K562 (cell line): Measurements from ENCODE around the gene ZNF2. TPM values are rescaled to one million over a fixed set of nuclear protein-coding genes. Genes with fewer than 3 reads are reported as not detected.

Experiments
- ATAC-seq: fragments of 200-7000 bp; cut with Tn5 transposase; 3 replicates; pipeline ENCODE4 v1.9.1; 2020; ENCODE audit warnings: moderate library complexity
- BruUV-seq: library from RNA; stranded (reverse); fragments of 400-500 nt; replicated peaks from 2 replicates; lab custom pipeline; 2021; lab: Mats Ljungman, UMichigan
- CTCF ChIA-PET: fragments of 300-600 bp; formaldehyde crosslinking; extraction: SDS; loops from one replicate; lab custom pipeline; 2021; ENCODE audit warnings: low intra/inter-chr PET ratio; lab: Yijun Ruan, JAX
- POLR2A ChIA-PET: fragments of 300-600, 350-650 bp; sonication (Branson Sonifier 250); formaldehyde crosslinking; extraction: SDS; loops from one replicate; lab custom pipeline; 2021; ENCODE audit warnings: antibody characterized with exemption, inconsistent platforms; lab: Yijun Ruan, JAX
- DNase-seq, 4 experiments: peaks; one replicate each; pipeline versions ENCODE4 v3.0.0 to v3.0.0-alpha.2; 2011 to 2018; ENCODE audit warnings: low spot score in 3 of 4, mixed read lengths in 3 of 4; ENCODE audit errors: extremely low read depth in 1 of 4
- FAIRE-seq: peaks from 2 replicates; lab custom pipeline; 2011; peaks lifted over from hg19 to GRCh38; lab: Jason Lieb, UNC
- H2AFZ ChIP-seq: 2 replicates; pipeline ENCODE4 v1.6.0; 2011; ENCODE audit warnings: low read depth, low read length, control low read depth, inconsistent platforms
- H3K27ac ChIP-seq: fragments of 200-600 bp; 3 replicates; pipeline ENCODE4 v1.8.0; 2011; ENCODE audit warnings: low read depth, mild to moderate bottlenecking, control low read depth, inconsistent platforms, low read length, moderate library complexity, mixed read lengths; ENCODE audit errors: extremely low read depth
- H3K27me3 ChIP-seq, 2 experiments: fragments of 300-600 bp in 1 of 2; 2 replicates in 1 of 2; 3 replicates in 1 of 2; pipeline versions ENCODE4 v1.6.0 to v1.8.0; 2011; ENCODE audit warnings: inconsistent platforms in 2 of 2, low read length in 2 of 2, mild to moderate bottlenecking in 1 of 2, mixed read lengths in 1 of 2, moderate library complexity in 1 of 2; ENCODE audit not compliant: control insufficient read depth in 2 of 2, insufficient read depth in 2 of 2
- H3K36me3 ChIP-seq: fragments of 300-600 bp; 3 replicates; pipeline ENCODE4 v1.8.0; 2011; ENCODE audit warnings: mild to moderate bottlenecking, low read length, inconsistent platforms; ENCODE audit not compliant: control insufficient read depth, insufficient read depth
- H3K4me1 ChIP-seq, 2 experiments: fragments of 200-600 bp in 1 of 2; replicated peaks in 1 of 2; 2 replicates in 1 of 2; 3 replicates in 1 of 2; pipeline versions ENCODE4 v1.5.1 to v1.8.0; 2011; ENCODE audit warnings: inconsistent platforms in 2 of 2, low read length in 2 of 2, mild to moderate bottlenecking in 1 of 2, mixed read lengths in 1 of 2, moderate library complexity in 1 of 2; ENCODE audit not compliant: control insufficient read depth in 2 of 2, insufficient read depth in 2 of 2
- H3K4me2 ChIP-seq: 2 replicates; pipeline ENCODE4 v1.6.1; 2011; ENCODE audit warnings: low read length, control low read depth, inconsistent platforms, mixed read lengths; ENCODE audit not compliant: insufficient read depth
- H3K4me3 ChIP-seq: fragments of 200-600 bp; sonication (generic), shearing (Covaris generic); 2 replicates; pipeline ENCODE4 v1.5.1; 2016; ENCODE audit warnings: control low read depth, inconsistent platforms
- H3K79me2 ChIP-seq: fragments of 200-600 bp; 3 replicates; pipeline ENCODE4 v1.8.0; 2011; ENCODE audit warnings: low read length, inconsistent platforms; ENCODE audit not compliant: control insufficient read depth, insufficient read depth
- H3K9ac ChIP-seq, 2 experiments: 2 replicates each; pipeline versions ENCODE4 v1.6.0 to v1.6.1; 2011; ENCODE audit warnings: low read depth in 2 of 2, low read length in 2 of 2, control low read depth in 1 of 2, inconsistent platforms in 1 of 2, mild to moderate bottlenecking in 1 of 2, mixed read lengths in 1 of 2; ENCODE audit not compliant: insufficient read depth in 1 of 2
- H3K9me1 ChIP-seq: one replicate; pipeline ENCODE4 v1.6.0; 2011; ENCODE audit warnings: inconsistent platforms, mild to moderate bottlenecking, low read length, moderate library complexity; ENCODE audit not compliant: control insufficient read depth, insufficient read depth
- H3K9me3 ChIP-seq: replicated peaks from 2 replicates; pipeline ENCODE4 v1.5.1; 2011; ENCODE audit warnings: low read depth, low read length, inconsistent platforms; ENCODE audit not compliant: control insufficient read depth, insufficient read depth
- H4K20me1 ChIP-seq: replicated peaks from 2 replicates; pipeline ENCODE4 v1.6.1; 2011; ENCODE audit warnings: low read length, inconsistent platforms, mixed read lengths; ENCODE audit not compliant: control insufficient read depth, insufficient read depth
- EZH2 ChIP-seq: IDR thresholded peaks from 2 replicates; pipeline ENCODE4 v1.6.1; 2012; ENCODE audit warnings: low read depth, mild to moderate bottlenecking, inconsistent platforms, low read length, borderline replicate concordance
- ILK ChIP-seq: fragments of 450-650 bp; IDR thresholded peaks from 2 replicates; pipeline ENCODE4 v1.6.1; 2016; ENCODE audit warnings: missing genetic modification characterization, low read depth, mild to moderate bottlenecking, missing compliant biosample characterization, moderate library complexity, borderline replicate concordance
- KDM4B ChIP-seq, 2 experiments: fragments of 450-650 bp in 1 of 2; sonication (generic) in 1 of 2; IDR thresholded peaks; 2 replicates each; pipeline ENCODE4 v1.6.1; 2016 to 2017; ENCODE audit warnings: borderline replicate concordance in 2 of 2, antibody characterized with exemption in 1 of 2, low read depth in 1 of 2, mild to moderate bottlenecking in 1 of 2
- MCM3 ChIP-seq: fragments of 450-650 bp; IDR thresholded peaks from 2 replicates; pipeline ENCODE4 v1.6.1; 2016
- ZBTB9 ChIP-seq: fragments of 450-650 bp; formaldehyde crosslinking; IDR thresholded peaks from 2 replicates; pipeline ENCODE4 v1.4.0; 2020; ENCODE audit warnings: mild to moderate bottlenecking, moderate library complexity
- WGBS: fragments of 100-300 bp; shearing (Covaris generic); methylation state at CpG from one replicate; pipeline ENCODE4 v1.1.6; 2016; ENCODE audit warnings: low coverage, mixed read lengths; ENCODE audit not compliant: insufficient coverage; ENCODE audit errors: missing lambda C conversion rate; 5-methylcytosine and 5-hydroxymethylcytosine counted together
- in situ Hi-C: fragments of 300-500 bp; cut with MboI; formaldehyde crosslinking; loops from 4 replicates; pipeline ENCODE4 v1.15.0; 2018; ENCODE audit warnings: inconsistent platforms, mixed read lengths
- intact Hi-C: fragments of 100-400 bp; cut with micrococcal nuclease; formaldehyde crosslinking; loops from 2 replicates; pipeline ENCODE4 v1.14.2; 2022
- polyA plus RNA-seq, 8 experiments: library from polyadenylated mRNA; depleted of rRNA in 4 of 8; stranded (reverse) in 5 of 8; unstranded in 3 of 8; fragments of >200 nt; fragmentation: Nextera tagmentation in 2 of 8; fragmentation: Illumina TruSeq in 1 of 8; extraction: Ambion mirVana in 2 of 8; extraction: Trizol in 1 of 8; gene quantifications; 2 replicates each; pipeline versions ENCODE4 v1.2.1 to v1.2.3, GENCODE V29; 2011 to 2014; ENCODE audit warnings: inconsistent platforms in 1 of 8, missing spikeins in 1 of 8
- total RNA-seq, 7 experiments: library from RNA; depleted of rRNA in 6 of 7; stranded (reverse); fragments of >200 nt in 6 of 7; fragmentation: Illumina TruSeq in 2 of 7; extraction: Trizol in 2 of 7; gene quantifications; 2 replicates each; pipeline versions ENCODE4 v1.2.1 to v1.2.3, GENCODE V29; 2011 to 2021; ENCODE audit warnings: low replicate concordance in 1 of 7

ZNF2 gene
- total and polyA plus RNA-seq, 9 of the 15 experiments (the other 6 are each of a cell fraction or from before 2014, with no cell fraction given): 1.6 to 4.5 (median 3.4) TPM

- Histone ChIP-seq H3K4me1 (no peaks in the 10 kb centered on the region), H3K27me3 (no peaks in the 10 kb centered on the region; a peak in 2 of 5 replicates), H4K20me1 (no peaks in the 10 kb centered on the region), H3K4me3 (no peak overlapping the region), H3K4me2 (no peak overlapping the region), H2AFZ (no peak overlapping the region), H3K9me1 (no peaks in the 10 kb centered on the region), H3K79me2 (no peaks in the 10 kb centered on the region), H3K27ac (no peak overlapping the region), H3K36me3 (peaks cover 20% of the 10 kb centered on the region; the same call in 2 of the 3 replicates), H3K9ac (no peak overlapping the region), H3K9me3 (no peaks in the 10 kb centered on the region)
- POLR2A ChIA-PET: no interaction called here
- 59% methylated on average over 3 of the region's 3 CpGs for WGBS
- ATAC-seq (no peak), DNase-seq (no peak), FAIRE-seq (no peak)
- in situ Hi-C loops: no loop called here
- CTCF ChIA-PET: no interaction called here
- no TSS peak for BruUV-seq
- intact Hi-C loops: no loop called here
- no peak for TF ChIP-seq KDM4B (IDR thresholded peaks at IDR 0.05; ENCODE audit: borderline replicate concordance in 2 of 2, low read depth in 1 of 2)
- TF ChIP-seq ZBTB9: no peak
- TF ChIP-seq EZH2: no peak
- no peak for TF ChIP-seq ILK (tag)
- TF ChIP-seq MCM3: no peak
Measured at GRCh38 chr2:95185197-95185596, 19.6 kb downstream of the ZNF2 start.
